NCI-H748 (cell line): ENCODE results near the gene POU2F1.

ENCODE experiments used
- DNase-seq: peaks from one replicate; lab custom pipeline; 2025; ENCODE audit not compliant: unreplicated experiment; lab: John Stamatoyannopoulos, UW

Gene POU2F1

GRCh38 chr1:167412072-167412471 lies 191.4 kb downstream of the POU2F1 start:
- no peak for DNase-seq

DNA sequence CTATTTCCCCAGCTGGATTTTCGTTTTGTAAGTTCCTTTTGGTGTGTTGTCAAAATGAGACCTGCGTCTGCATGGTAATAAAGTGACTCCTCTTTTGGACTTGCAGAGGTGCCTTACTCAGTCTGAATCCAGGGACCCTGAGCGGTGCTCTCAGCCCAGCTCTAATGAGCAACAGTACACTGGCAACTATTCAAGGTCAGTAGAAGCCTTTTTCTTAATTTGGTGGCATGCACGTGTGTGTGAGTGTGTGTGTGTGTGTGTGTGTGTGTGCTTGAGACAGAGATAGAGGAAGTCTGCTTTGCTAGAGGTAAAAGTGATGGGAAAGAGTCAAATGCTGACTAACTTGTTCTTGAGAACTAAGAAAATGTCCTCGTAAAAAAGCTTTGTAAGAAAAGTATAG lies 192.2 kb downstream of the POU2F1 start:
- DNase-seq = no peak

- DNase-seq = no peak
Measured at GRCh38 chr1:167413328-167413727, 192.6 kb downstream of the POU2F1 start.

GRCh38 chr1:167416506-167416905 lies 195.8 kb downstream of the POU2F1 start:
- DNase-seq = no peak

- no peak for DNase-seq
Measured at GRCh38 chr1:167418391-167418790, 197.7 kb downstream of the POU2F1 start.

GRCh38 chr1:167419245-167419644 lies 198.6 kb downstream of the POU2F1 start:
- no peak for DNase-seq

DNA sequence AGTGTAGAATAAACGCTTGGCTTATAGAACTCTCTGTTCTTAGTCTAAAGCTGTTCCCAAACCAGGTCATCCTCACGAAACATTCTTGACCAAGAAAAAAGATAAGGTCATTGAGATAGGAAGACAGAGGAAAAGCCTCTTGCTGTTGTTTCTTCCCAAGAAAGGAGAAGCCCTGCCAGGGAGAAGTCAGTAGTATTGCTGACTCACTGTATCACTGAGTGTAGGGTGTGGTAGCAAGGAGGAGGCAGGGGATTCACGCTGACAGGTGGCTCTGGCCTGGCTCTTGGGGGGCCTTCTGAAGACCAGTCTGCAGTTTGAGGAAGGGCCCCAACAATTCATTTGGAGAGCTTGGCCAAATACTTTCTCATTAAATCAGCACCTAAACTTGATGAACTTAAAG lies 199.8 kb downstream of the POU2F1 start:
- no peak for DNase-seq

DNA sequence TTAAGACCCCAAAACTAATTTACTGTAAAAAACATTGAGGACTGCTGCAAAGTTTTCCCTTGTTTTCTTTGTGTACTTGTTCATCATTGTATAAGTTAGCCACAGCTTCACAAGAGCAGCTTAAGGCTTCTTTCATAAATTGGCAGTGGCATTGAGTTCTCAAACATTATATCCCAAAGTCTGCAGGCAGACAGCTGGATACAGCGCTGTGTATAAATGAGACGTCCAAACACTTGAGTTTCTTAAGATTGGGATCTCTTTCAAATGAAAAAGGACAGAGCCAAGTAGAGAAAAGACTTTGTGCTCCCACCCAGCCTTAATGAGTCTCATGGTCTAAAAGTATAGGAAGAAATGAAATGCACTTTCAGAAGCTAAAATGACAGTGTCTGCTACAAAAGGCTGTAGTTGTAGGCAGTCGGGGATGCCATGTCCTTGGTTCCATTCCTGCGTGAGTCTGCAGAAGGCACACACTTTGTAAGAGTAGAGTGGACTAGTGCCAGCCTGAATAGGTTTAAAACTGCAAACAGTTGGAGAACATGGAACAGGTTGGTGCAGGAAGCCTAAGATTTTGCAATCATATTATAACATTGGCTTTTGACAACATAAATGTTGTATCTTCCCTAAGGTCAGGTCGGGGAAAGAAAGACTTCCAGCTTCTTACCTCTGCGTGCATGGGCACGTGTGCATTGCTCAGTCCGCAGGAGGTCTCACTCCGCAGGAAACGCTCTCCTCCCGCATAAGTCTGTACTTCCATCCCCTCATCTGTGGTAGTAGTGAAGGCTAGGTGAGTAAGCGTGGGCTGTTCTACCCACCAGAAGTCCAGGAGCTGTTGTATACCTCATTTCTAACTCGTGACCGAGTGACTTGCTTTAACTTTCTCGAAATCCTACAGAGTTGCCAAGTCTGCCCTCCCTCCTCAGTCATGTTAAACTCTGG lies 203.3 kb downstream of the POU2F1 start:
- no peak for DNase-seq

DNA sequence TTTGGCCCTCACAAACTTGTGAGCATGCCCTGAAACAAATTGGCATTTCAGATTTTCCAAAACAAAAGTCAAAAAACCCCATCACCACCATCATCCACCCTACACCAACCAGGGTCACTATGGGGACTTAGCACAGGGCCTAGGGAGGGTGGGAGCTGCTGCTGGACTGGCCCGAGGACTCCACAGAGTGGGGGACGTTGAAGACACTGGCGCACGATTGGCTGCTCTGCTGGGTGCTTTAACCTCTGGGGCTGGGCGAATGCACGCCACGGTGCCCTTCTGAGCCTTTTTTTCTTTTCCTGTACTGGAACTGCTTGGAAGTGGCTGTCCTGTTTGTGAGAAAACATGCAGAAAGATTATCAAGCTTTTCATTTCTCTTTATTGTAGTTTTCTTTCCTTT lies 204.8 kb downstream of the POU2F1 start:
- no peak for DNase-seq

GRCh38 chr1:167426716-167427115 lies 206.0 kb downstream of the POU2F1 start:
- no peak for DNase-seq

DNA sequence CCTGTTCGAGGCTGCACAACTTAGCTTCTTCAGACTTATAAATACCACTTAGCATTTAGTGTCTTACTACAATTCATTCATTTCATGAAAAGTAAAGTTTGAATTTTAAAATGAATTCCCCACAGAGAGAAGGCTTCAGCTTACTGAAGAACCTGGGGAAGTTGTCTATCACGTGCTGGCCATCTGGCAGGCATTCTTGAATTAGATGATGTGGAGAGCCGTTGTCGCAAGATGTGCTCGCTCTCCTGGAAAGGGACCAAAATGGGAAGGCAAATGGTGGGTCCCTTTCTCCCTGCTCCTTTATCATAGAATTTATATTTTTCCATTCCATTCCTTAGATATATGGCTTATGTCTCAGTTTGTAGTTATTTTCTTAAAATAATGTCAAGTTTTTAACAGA lies 207.2 kb downstream of the POU2F1 start:
- DNase-seq = no peak

- DNase-seq = no peak
Measured at GRCh38 chr1:167428395-167428794, 207.7 kb downstream of the POU2F1 start.

- no peak for DNase-seq
Measured at GRCh38 chr1:167429612-167430011, 208.9 kb downstream of the POU2F1 start.

DNA sequence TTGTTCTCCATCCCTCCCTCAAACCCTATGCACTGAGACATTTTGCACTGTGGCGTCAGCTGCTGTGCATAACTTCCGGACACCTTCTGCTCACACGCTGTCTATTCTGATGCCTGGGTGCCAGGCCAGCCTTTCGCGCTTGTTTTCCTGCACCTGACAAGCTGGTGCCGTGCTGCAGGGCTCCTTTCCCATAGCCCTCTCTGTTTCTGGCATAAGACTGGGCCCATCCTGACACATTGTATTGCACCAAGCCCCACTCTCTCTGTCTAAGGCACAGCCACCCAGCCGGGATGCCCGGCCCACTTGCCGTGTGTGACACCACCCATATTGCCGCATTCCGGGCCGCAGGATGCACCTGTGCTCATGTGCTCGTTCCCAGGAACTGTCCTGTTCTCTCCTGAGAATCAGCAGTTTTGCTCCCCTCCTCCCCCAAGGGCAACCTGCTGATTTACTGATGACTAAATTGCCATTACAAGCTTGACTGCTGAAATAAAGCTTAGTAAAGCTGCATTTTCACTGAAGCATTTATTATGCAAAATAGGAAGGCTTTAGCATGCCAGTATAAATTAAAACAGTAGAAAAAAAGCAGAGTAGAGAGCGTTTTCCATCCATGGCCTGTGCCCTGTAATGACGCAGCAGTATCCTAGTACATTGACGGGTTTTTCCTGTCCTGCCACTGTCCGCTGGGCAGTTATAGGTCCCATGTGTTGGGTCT lies 209.6 kb downstream of the POU2F1 start:
- DNase-seq = no peak

- no peak for DNase-seq
Measured at GRCh38 chr1:167430849-167431242, 210.2 kb downstream of the POU2F1 start.

DNA sequence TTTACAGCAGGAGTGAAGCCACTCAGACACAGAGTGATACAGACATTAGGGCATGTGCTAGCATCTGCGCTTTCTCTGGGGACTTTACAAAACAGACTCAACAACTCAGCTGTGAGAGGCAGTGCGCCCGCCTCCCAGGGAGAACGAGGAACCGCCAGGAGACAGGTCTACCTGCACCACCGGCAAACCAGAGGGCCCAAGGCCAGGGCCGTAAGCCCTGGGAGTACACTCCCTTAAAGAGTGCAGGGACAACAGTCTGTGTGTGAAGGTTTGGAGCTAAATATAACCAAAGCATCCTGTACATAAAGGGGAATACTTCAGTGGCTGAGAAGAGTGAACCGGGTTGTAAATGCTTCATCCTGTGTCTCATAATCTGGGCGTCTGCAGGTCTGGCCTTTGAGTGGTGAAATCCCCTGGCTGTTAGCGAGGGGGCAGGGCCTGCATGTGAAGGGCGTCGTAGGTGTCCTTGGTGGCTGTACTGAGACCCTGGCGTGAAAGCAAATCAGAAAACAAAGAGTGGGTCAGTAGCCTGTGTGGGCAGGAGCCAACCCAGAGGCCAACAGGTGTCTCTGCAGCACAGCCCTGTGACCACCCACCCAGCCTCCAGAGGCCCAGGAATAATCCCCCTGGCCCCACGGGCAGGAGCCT lies 210.7 kb downstream of the POU2F1 start:
- no peak for DNase-seq

- no peak for DNase-seq
Measured at GRCh38 chr1:167431909-167432650, 211.4 kb downstream of the POU2F1 start.

GRCh38 chr1:167432780-167433179 lies 212.1 kb downstream of the POU2F1 start:
- no peak for DNase-seq

DNA sequence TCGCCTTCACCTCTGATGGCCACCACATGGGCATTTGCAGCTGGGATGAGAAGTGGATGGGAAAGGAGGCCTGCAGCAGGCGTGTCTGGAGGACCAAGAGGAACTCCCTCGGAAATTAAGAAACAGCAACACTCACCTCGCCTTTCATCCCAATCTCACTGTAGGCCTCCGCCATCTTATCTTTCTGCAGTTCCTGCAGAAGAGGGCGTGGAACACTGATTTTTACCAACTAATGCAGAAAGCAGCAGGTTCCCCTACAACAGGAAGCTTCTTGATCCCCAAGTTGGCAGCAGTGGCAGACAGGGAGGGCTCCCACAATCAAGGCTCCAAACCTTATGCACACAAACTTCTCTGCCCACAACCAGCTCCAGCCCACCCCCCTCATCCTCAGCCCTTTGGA lies 213.2 kb downstream of the POU2F1 start:
- DNase-seq = no peak

DNA sequence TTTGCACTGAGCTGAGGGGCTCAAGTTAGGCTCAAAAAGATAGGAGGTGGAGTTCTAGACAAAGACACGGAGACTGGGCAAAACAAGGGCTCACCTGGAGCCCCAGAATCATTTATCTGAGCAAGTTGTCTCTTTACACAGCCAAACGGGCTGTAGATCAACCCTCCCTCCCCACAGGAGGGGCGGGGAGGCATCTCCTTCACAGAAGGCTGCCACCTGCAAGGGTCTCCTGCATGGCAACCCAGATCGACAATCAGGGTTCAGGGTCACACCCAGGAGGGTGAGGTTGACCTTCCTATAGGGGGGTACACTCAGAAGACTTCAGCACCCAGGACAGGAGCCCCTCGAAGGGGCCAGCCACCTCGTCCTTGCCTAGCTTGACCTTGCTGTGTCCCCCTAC lies 213.6 kb downstream of the POU2F1 start:
- no peak for DNase-seq

DNA sequence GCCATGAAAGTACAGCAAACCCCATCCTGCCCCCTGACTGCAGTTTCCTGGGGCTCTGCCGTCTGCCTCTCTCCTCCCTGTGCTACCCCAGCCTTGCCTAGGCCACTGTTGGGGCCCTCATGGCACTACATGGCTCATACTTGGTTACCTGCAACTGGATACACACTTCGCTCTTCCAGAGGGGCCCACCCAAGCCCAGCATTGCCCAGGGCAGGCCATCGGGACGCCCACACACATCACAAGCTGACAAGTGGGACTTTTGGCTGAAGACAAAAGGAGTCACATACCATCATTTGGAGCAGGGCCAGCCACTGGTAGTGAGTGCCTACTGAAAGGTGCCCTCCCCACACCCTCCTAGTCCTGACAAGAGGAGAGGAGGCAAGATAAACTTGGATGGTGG lies 214.8 kb downstream of the POU2F1 start:
- no peak for DNase-seq
